GM10266 (cell line): ENCODE measurements around the gene MYLK4.

Source experiments
- DNase-seq: peaks from one replicate; pipeline ENCODE4 v3.0.0; 2012; ENCODE audit errors: extremely low spot score
- CTCF ChIP-seq: IDR thresholded peaks from 2 replicates; pipeline ENCODE4 v1.5.1; 2012; ENCODE audit warnings: mild to moderate bottlenecking, low read depth; ENCODE audit not compliant: control insufficient read depth, insufficient read depth; ENCODE audit errors: missing control alignments

MYLK4 gene

GRCh38 chr6:2784930-2785329 lies 34.2 kb upstream of the MYLK4 start:
- no peak for TF ChIP-seq CTCF
- DNase-seq, result no peak

GRCh38 chr6:2784061-2784460 lies 33.3 kb upstream of the MYLK4 start:
- TF ChIP-seq CTCF, result no peak
- no peak for DNase-seq

- no peak for DNase-seq
- TF ChIP-seq CTCF, result no peak
These were observed 32.7 kb upstream of the MYLK4 start for GRCh38 chr6:2783188-2783963.

GRCh38 chr6:2782825-2783187 lies 32.1 kb upstream of the MYLK4 start:
- TF ChIP-seq CTCF, result no peak
- no peak for DNase-seq

- no peak for TF ChIP-seq CTCF
- DNase-seq, result no peak
These were observed 31.6 kb upstream of the MYLK4 start for GRCh38 chr6:2782356-2782708.

GRCh38 chr6:2781685-2782355 lies 31.1 kb upstream of the MYLK4 start:
- DNase-seq, result no peak
- TF ChIP-seq CTCF, result no peak

- no peak for TF ChIP-seq CTCF
- no peak for DNase-seq
These were observed 29.5 kb upstream of the MYLK4 start for GRCh38 chr6:2780102-2780737.
